Activated T-cell treated with anti-CD3 and anti-CD28 coated beads, Interleukin-2, amount 50 U/mL, for 72 hours (primary cell): ENCODE data around the gene ZNF165. TPM values are rescaled to one million over a fixed set of nuclear protein-coding genes. Genes with fewer than 3 reads are reported as not detected.
"Not testable (repeated sequence)": the region's sequence is repeated elsewhere in the genome, so short reads cannot be mapped to it uniquely, and the experiment has no call there.

Source experiments
- ATAC-seq, 2 donors: fragments of 150-1000 bp; cut with Tn5 transposase; replicated peaks in 1 of 2; 2 replicates each; pipeline ENCODE4 v1.10.0; 2021; ENCODE audit warnings: moderate library complexity in 2 of 2, mild to moderate bottlenecking in 1 of 2
- DNase-seq, 2 donors: peaks; one replicate each; pipeline ENCODE4 v3.0.0; 2021 to 2022; ENCODE audit warnings: mixed read lengths in 1 of 2
- H3K27ac Mint-ChIP-seq: one replicate; pipeline ENCODE4 v1.8.0; 2022; ENCODE audit warnings: mild to moderate bottlenecking, moderate library complexity, mixed read lengths
- H3K27me3 Mint-ChIP-seq: one replicate; pipeline ENCODE4 v1.8.0; 2022; ENCODE audit warnings: low read depth, mixed read lengths
- H3K36me3 Mint-ChIP-seq, 2 donors: one replicate each; pipeline ENCODE4 v1.8.0; 2022; ENCODE audit warnings: mixed read lengths in 2 of 2, mild to moderate bottlenecking in 1 of 2; ENCODE audit not compliant: insufficient read depth in 2 of 2
- H3K4me1 Mint-ChIP-seq: one replicate; pipeline ENCODE4 v1.8.0; 2022; ENCODE audit warnings: low read depth, mixed read lengths
- H3K4me3 Mint-ChIP-seq, 2 donors: one replicate each; pipeline ENCODE4 v1.8.0; 2022; ENCODE audit warnings: mild to moderate bottlenecking in 2 of 2, mixed read lengths in 2 of 2, moderate library complexity in 2 of 2
- H3K9me3 Mint-ChIP-seq, 2 donors: one replicate each; pipeline ENCODE4 v1.8.0; 2022; ENCODE audit warnings: mixed read lengths in 2 of 2
- total RNA-seq, 2 donors: library from RNA; stranded (reverse); gene quantifications; one replicate each; pipeline ENCODE4 v1.2.3, GENCODE V29; 2022

Gene ZNF165
- total RNA-seq, 2 donors from 2014 or later = 5.1 to 6.1 TPM

- not testable (repeated sequence) for H3K36me3 Mint-ChIP-seq, H3K9me3 Mint-ChIP-seq, H3K4me3 Mint-ChIP-seq, ATAC-seq, H3K4me1 Mint-ChIP-seq, DNase-seq, H3K27ac Mint-ChIP-seq
- H3K27me3 Mint-ChIP-seq = peaks cover 17% of the 10 kb centered on the region
Measured at GRCh38 chr6:28102222-28102621, 21.9 kb downstream of the ZNF165 start.

DNA sequence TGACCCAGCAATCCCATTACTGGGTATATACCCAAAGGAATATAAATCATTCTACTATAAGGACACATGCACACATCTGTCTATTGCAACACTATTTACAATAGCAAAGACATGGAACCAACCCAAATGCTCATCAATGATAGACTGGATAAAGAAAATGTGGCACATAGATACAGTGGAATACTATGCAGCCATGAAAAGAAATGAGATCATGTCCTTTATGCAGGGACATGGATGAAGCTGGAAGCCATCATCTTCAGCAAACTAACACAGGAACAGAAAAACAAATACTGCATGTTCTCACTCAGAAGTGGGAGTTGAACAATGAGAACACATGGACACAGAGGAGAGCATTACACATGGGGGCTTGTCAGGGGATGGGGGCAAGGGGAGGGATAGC is 22.3 kb downstream of the ZNF165 start:
- ATAC-seq, H3K36me3 Mint-ChIP-seq, H3K9me3 Mint-ChIP-seq, H3K27ac Mint-ChIP-seq, H3K4me1 Mint-ChIP-seq, DNase-seq: not testable (repeated sequence)
- H3K27me3 Mint-ChIP-seq = peaks cover 17% of the 10 kb centered on the region
- H3K4me3 Mint-ChIP-seq = peak overlapping the region in 1 of 2 donors; percentile 32

- H3K27ac Mint-ChIP-seq = peak overlapping the region; percentile 81
- ATAC-seq (peak; percentile 99 to 100), DNase-seq (peak; percentile 85 to 88)
- H3K9me3 Mint-ChIP-seq = peaks cover 3 to 5% of the 10 kb centered on the region in 2 donors
- H3K36me3 Mint-ChIP-seq = peaks cover 3 to 5% of the 10 kb centered on the region in 2 donors
- H3K4me1 Mint-ChIP-seq = peaks cover 4% of the 10 kb centered on the region
- peaks cover 12% of the 10 kb centered on the region for H3K27me3 Mint-ChIP-seq
- H3K4me3 Mint-ChIP-seq = peak overlapping the region; percentile 87 to 96
Measured at GRCh38 chr6:28104392-28105244, 24.2 kb downstream of the ZNF165 start.

DNA sequence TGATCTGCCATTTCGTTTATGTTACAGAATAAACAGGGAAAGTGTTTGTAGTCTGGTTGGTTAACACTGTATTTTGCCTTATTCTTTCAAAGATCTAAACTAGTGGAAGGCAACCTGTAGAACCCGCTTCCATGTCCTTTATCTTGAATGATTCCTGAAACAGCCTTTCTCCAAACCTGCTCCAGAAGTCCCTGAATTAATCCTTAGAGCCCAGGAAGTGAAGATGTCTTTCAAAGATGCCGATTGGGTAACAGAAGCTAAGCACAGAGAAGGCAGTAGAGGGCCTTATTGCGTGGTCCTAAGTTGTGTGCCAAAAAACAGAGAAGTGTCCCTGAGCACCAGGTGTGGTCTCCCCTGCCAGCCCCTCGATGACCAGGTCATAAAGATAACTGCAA is 24.9 kb downstream of the ZNF165 start:
- peak overlapping the region; percentile 24 for H3K27ac Mint-ChIP-seq
- peak overlapping the region; percentile 87 to 96 for H3K4me3 Mint-ChIP-seq
- ATAC-seq (peak in 1 of 2 donors; percentile 6), DNase-seq (no peak)
- H3K9me3 Mint-ChIP-seq = peaks cover 3 to 5% of the 10 kb centered on the region in 2 donors
- peaks cover 7% of the 10 kb centered on the region for H3K27me3 Mint-ChIP-seq
- peaks cover 4% of the 10 kb centered on the region for H3K4me1 Mint-ChIP-seq
- peaks cover 3 to 5% of the 10 kb centered on the region in 2 donors for H3K36me3 Mint-ChIP-seq

DNA sequence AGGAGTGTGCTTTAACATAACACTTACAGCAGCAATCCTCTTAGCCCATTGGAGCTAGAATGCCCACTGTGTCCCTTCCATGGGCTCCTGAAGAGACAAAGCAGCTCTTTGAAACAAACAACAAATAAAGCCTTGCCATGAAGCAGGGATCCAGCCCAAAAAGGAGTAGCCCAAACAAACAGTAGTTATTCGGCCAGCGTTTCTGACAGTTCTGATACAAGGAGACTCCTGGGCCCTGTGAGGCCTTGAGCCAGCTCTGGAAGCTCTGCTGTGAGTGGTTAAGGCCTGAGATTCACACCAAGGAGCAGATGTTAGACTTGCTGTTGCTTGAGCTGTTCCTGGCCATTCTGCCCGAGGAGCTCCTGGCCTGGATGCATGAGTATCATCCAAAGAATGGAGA is 27.1 kb downstream of the ZNF165 start:
- no peak overlapping the region for H3K4me3 Mint-ChIP-seq
- peaks cover 4% of the 10 kb centered on the region for H3K4me1 Mint-ChIP-seq
- H3K9me3 Mint-ChIP-seq = peaks cover 3% of the 10 kb centered on the region in 2 donors
- peaks cover 3% of the 10 kb centered on the region in 2 donors for H3K36me3 Mint-ChIP-seq
- no peak overlapping the region for H3K27ac Mint-ChIP-seq
- peaks cover 4% of the 10 kb centered on the region for H3K27me3 Mint-ChIP-seq
- DNase-seq = no peak
- ATAC-seq = no peak

GRCh38 chr6:28111964-28112363 is 31.6 kb downstream of the ZNF165 start:
- Mint-ChIP-seq H3K27ac (no peak overlapping the region), H3K27me3 (no peaks in the 10 kb centered on the region), H3K36me3 (peaks cover 5 to 11% of the 10 kb centered on the region in 2 donors), H3K4me3 (no peak overlapping the region), H3K4me1 (no peaks in the 10 kb centered on the region), H3K9me3 (no peaks in the 10 kb centered on the region)
- no peak for ATAC-seq
- no peak for DNase-seq

- H3K4me3 Mint-ChIP-seq = no peak overlapping the region
- DNase-seq (no peak), ATAC-seq (no peak)
- H3K4me1 Mint-ChIP-seq = no peaks in the 10 kb centered on the region
- H3K27me3 Mint-ChIP-seq = no peaks in the 10 kb centered on the region
- peaks cover 7 to 27% of the 10 kb centered on the region in 2 donors for H3K36me3 Mint-ChIP-seq
- no peak overlapping the region for H3K27ac Mint-ChIP-seq
- no peaks in the 10 kb centered on the region for H3K9me3 Mint-ChIP-seq
Measured at GRCh38 chr6:28115799-28116198, 35.4 kb downstream of the ZNF165 start.

- ATAC-seq (no peak), DNase-seq (no peak)
- H3K36me3 Mint-ChIP-seq = peaks cover 7 to 34% of the 10 kb centered on the region in 2 donors
- H3K9me3 Mint-ChIP-seq = no peaks in the 10 kb centered on the region
- no peak overlapping the region for H3K4me3 Mint-ChIP-seq
- H3K27me3 Mint-ChIP-seq = no peaks in the 10 kb centered on the region
- no peaks in the 10 kb centered on the region for H3K4me1 Mint-ChIP-seq
- no peak overlapping the region for H3K27ac Mint-ChIP-seq
Measured at GRCh38 chr6:28117386-28118050, 37.1 kb downstream of the ZNF165 start.

- Mint-ChIP-seq H3K27ac (no peak overlapping the region), H3K4me1 (peaks cover 3% of the 10 kb centered on the region), H3K27me3 (no peaks in the 10 kb centered on the region), H3K36me3 (peaks cover 9 to 39% of the 10 kb centered on the region in 2 donors), H3K9me3 (no peaks in the 10 kb centered on the region), H3K4me3 (no peak overlapping the region)
- DNase-seq (no peak), ATAC-seq (no peak)
Measured at GRCh38 chr6:28118217-28118616, 37.8 kb downstream of the ZNF165 start.

DNA sequence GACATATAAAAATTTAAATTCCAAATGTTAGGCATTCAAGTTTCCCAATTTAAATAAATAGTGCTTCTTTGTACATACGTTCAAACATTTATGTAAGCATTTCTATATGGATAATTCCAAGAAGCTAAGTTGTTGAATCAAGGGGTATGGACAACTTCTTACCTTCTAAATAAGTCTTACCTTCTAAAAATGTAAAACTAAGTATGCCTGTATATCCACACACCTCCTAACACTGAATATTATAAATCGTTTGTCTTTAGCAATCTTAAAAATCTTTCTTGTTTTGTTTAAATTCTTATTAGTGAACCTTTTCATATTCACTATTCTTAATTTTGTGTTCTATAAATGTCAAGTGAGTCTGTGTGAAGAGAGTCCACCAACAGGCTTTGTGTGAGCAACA is 41.5 kb downstream of the ZNF165 start:
- H3K4me1 Mint-ChIP-seq = peaks cover 40% of the 10 kb centered on the region
- peak overlapping the region; percentile 38 for H3K27ac Mint-ChIP-seq
- ATAC-seq (no peak), DNase-seq (no peak)
- H3K27me3 Mint-ChIP-seq = no peaks in the 10 kb centered on the region
- no peaks in the 10 kb centered on the region for H3K9me3 Mint-ChIP-seq
- no peak overlapping the region for H3K4me3 Mint-ChIP-seq
- H3K36me3 Mint-ChIP-seq = peaks cover 9 to 38% of the 10 kb centered on the region in 2 donors

DNA sequence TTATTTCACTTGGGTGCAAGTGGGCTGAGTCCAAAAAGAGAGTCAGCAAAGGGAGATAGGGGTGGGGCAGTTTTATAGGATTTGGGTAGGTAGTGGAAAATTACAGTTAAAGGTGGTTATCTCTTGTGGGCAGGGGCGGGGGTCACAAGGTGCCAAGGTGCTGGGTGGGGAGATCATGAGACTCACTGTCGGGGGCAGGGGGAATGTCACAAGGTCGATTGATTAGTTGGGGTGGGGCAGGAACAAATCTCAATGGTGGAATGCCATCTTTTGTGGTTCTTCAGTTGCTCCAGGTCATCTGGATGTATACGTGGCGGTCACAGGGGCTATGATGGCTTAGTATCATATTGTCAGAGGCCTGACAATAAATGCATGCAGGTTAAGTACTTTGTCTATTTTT is 41.9 kb downstream of the ZNF165 start:
- Mint-ChIP-seq H3K36me3 (peaks cover 9 to 38% of the 10 kb centered on the region in 2 donors), H3K4me1 (peaks cover 44% of the 10 kb centered on the region), H3K27ac (peak overlapping the region; percentile 38)
- DNase-seq, H3K9me3 Mint-ChIP-seq, H3K27me3 Mint-ChIP-seq, H3K4me3 Mint-ChIP-seq, ATAC-seq: not testable (repeated sequence)

DNA sequence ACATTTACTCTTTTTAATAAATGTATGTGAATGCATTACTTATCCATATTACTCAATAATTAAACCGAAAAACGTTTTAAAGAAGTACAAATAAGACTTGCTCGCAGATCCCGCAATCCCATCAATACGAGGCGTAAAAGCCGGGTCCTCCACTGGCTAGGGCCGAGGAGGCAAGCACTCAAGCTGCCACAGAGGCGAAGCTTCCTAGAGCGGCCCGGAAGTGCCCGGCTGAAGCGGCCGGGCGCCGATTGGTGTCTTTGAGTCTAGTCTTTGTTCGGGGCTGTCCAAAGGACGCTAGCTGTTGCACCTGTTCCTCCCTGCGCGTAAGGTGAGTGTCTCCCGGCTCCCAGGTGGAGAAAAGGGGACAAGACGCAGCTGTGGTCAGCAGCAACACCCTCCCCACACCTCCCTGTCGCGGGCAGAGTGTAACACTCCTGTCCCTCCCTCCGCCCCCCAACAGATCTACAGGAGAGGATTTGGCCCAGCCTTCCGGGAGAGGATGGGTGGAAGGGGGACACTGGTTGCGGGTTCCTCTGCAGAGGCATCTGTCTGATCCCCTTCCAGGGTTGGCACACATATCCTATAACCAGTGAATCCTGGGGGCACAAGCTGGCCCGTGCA is 44.1 kb downstream of the ZNF165 start, which contains the start of gene ZSCAN16:
Gene ZSCAN16, plus strand, starts transcription at position 260 of the 621 bp plus-strand sequence. CDS start 835 bp downstream, outside the sequence.
- H3K27ac Mint-ChIP-seq = peak within 1 kb of the TSS; percentile 99
- peak within 1 kb of the TSS; percentile 98 to 99 for H3K4me3 Mint-ChIP-seq
- H3K27me3 Mint-ChIP-seq = no peaks in the 10 kb centered on the region
- DNase-seq (peak; percentile 81 to 83), ATAC-seq (peak; percentile 99)
- no peaks in the 10 kb centered on the region for H3K9me3 Mint-ChIP-seq
- H3K36me3 Mint-ChIP-seq = peaks cover 6 to 30% of the 10 kb centered on the region in 2 donors
- peaks cover 56% of the 10 kb centered on the region for H3K4me1 Mint-ChIP-seq

- H3K4me1 Mint-ChIP-seq = peaks cover 56% of the 10 kb centered on the region
Measured at GRCh38 chr6:28124971-28125353, 44.6 kb downstream of the ZNF165 start.

More at GRCh38 chr6:28124971-28125353, 44.6 kb downstream of the ZNF165 start:
- Mint-ChIP-seq H3K4me3 (peak overlapping the region; percentile 98 to 99), H3K36me3 (peaks cover 6 to 33% of the 10 kb centered on the region in 2 donors), H3K27me3 (no peaks in the 10 kb centered on the region), H3K27ac (peak overlapping the region; percentile 99), H3K9me3 (no peaks in the 10 kb centered on the region)
- DNase-seq = no peak
- peak; percentile 22 to 35 for ATAC-seq
